Measurements from ENCODE around the gene UFSP1. TPM values are rescaled to one million over a fixed set of nuclear protein-coding genes. Genes with fewer than 3 reads are reported as not detected.

Gene UFSP1
- total and polyA plus RNA-seq, 2 of the 13 experiments (the other 11 are each of a cell fraction or from before 2014, with no cell fraction given), result 0.65 to 3.3 TPM

- TF ChIP-seq SOX6 (IDR thresholded peaks at IDR 0.05), result no peak
- peak; percentile 66; the same call in 1 of the 2 replicates for TF ChIP-seq SOX6 (CRISPR knock-in tag; IDR thresholded peaks at IDR 0.05)
- TF ChIP-seq PHF21A (CRISPR knock-in tag; IDR thresholded peaks at IDR 0.05), result peak; percentile 77; the same call in 1 of the 2 replicates
- peak; percentile 73 for TF ChIP-seq NKX3-1 (CRISPR knock-in tag; IDR thresholded peaks at IDR 0.05)
- no peak for TF ChIP-seq EHMT2 (IDR thresholded peaks at IDR 0.05; ENCODE audit: borderline replicate concordance, low read depth, low read length)
- peak; percentile 5; the same call in 1 of the 2 replicates for TF ChIP-seq ZNF292 (CRISPR knock-in tag; IDR thresholded peaks at IDR 0.05; ENCODE audit: borderline replicate concordance, low read depth)
- TF ChIP-seq GPN1 (CRISPR knock-in tag; IDR thresholded peaks at IDR 0.05; ENCODE audit: borderline replicate concordance), result no peak
- no peak for TF ChIP-seq MLLT10 (CRISPR knock-in tag; IDR thresholded peaks at IDR 0.05)
- no peak for TF ChIP-seq ZNF550 (CRISPR knock-in tag; IDR thresholded peaks at IDR 0.05; ENCODE audit: borderline replicate concordance)
- TF ChIP-seq ZNF30 (CRISPR knock-in tag; IDR thresholded peaks at IDR 0.05), result peak; percentile 49; the same call in 1 of the 2 replicates
- no peak for TF ChIP-seq TEF (CRISPR knock-in tag; IDR thresholded peaks at IDR 0.05)
- no peak; the same call in 1 of the 2 replicates for TF ChIP-seq ZNF317 (CRISPR knock-in tag; IDR thresholded peaks at IDR 0.05)
- no peak for TF ChIP-seq AKNA (CRISPR knock-in tag; IDR thresholded peaks at IDR 0.05; ENCODE audit: borderline replicate concordance)
- TF ChIP-seq KLF16 (CRISPR knock-in tag; IDR thresholded peaks at IDR 0.05), result peak in 1 of 2 experiments; percentile 81; a peak in 2 of 4 replicates
- TF ChIP-seq RORA (CRISPR knock-in tag; IDR thresholded peaks at IDR 0.05), result no peak
- TF ChIP-seq FIP1L1 (IDR thresholded peaks at IDR 0.05; ENCODE audit: borderline replicate concordance, insufficient read depth, low read depth, low read length), result peak; percentile 66; the same call in 1 of the 2 replicates
- TF ChIP-seq ELF3 (CRISPR knock-in tag; IDR thresholded peaks at IDR 0.05), result peak; percentile 85
- no peak; the same call in 1 of the 2 replicates for TF ChIP-seq ARHGAP35 (CRISPR knock-in tag; IDR thresholded peaks at IDR 0.05; ENCODE audit: borderline replicate concordance)
- no peak for TF ChIP-seq MTF1 (CRISPR knock-in tag; IDR thresholded peaks at IDR 0.05)
- TF ChIP-seq SIX4 (CRISPR knock-in tag; IDR thresholded peaks at IDR 0.05), result peak; percentile 43
- peak; percentile 36; the same call in 1 of the 2 replicates for TF ChIP-seq ZNF138 (CRISPR knock-in tag; IDR thresholded peaks at IDR 0.05; ENCODE audit: low read depth)
Measured at GRCh38 chr7:100874577-100875355, 14.7 kb downstream of the UFSP1 start, which contains the start of gene SRRT (continued).

Measured in HepG2 (cell line).